HUES48 (cell line): ENCODE measurements around the gene G6PC3.
"Not testable (repeated sequence)": the region's sequence is repeated elsewhere in the genome, so short reads cannot be mapped to it uniquely, and the experiment has no call there.

Experiments
- H3K27ac ChIP-seq: one replicate; pipeline ENCODE4 v1.7.0; 2013; ENCODE audit warnings: low read depth, low read length, inconsistent platforms
- H3K27me3 ChIP-seq: 2 replicates; pipeline ENCODE4 v1.6.1; 2013; ENCODE audit warnings: mild to moderate bottlenecking, low read length; ENCODE audit not compliant: control insufficient read depth, insufficient read depth
- H3K36me3 ChIP-seq: 2 replicates; pipeline ENCODE4 v1.6.1; 2013; ENCODE audit warnings: low read length; ENCODE audit not compliant: control insufficient read depth, insufficient read depth
- H3K4me1 ChIP-seq: 2 replicates; pipeline ENCODE4 v1.6.1; 2013; ENCODE audit warnings: mild to moderate bottlenecking, low read length; ENCODE audit not compliant: control insufficient read depth, insufficient read depth
- H3K4me3 ChIP-seq: 2 replicates; pipeline ENCODE4 v1.5.1; 2013; ENCODE audit warnings: mild to moderate bottlenecking, low read depth, low read length
- H3K9ac ChIP-seq: 2 replicates; pipeline ENCODE4 v1.6.1; 2013; ENCODE audit warnings: mild to moderate bottlenecking, low read depth, low read length, moderate library complexity
- H3K9me3 ChIP-seq: 2 replicates; pipeline ENCODE4 v1.6.1; 2013; ENCODE audit warnings: low read length; ENCODE audit not compliant: control insufficient read depth, insufficient read depth

Gene G6PC3

GRCh38 chr17:44070455-44071197 lies at the start of gene G6PC3:
G6PC3 (plus strand) TSS chr17:44070735; CDS start chr17:44070966, 231 bp downstream.
- Histone ChIP-seq H3K36me3 (peaks cover 28% of the 10 kb centered on the region), H3K9me3 (no peaks in the 10 kb centered on the region), H3K9ac (peak within 1 kb of the TSS; percentile 95)

GRCh38 chr17:44021227-44021626 lies 49.3 kb upstream of the G6PC3 start:
- peaks cover 24% of the 10 kb centered on the region for H3K36me3 ChIP-seq

More at GRCh38 chr17:44070455-44071197, at the start of gene G6PC3:
- Histone ChIP-seq H3K4me3 (peak within 1 kb of the TSS; percentile 95), H3K27ac (peak within 1 kb of the TSS; percentile 96), H3K27me3 (no peaks in the 10 kb centered on the region), H3K4me1 (peaks cover 11% of the 10 kb centered on the region; the same call in 1 of the 2 replicates)

GRCh38 chr17:44022246-44022645 lies 48.3 kb upstream of the G6PC3 start:
- H3K4me1 ChIP-seq = no peaks in the 10 kb centered on the region
- no peak overlapping the region for H3K9ac ChIP-seq
- H3K27me3 ChIP-seq = no peaks in the 10 kb centered on the region
- H3K27ac ChIP-seq = no peak overlapping the region
- H3K36me3 ChIP-seq = peaks cover 27% of the 10 kb centered on the region
- H3K9me3 ChIP-seq = no peaks in the 10 kb centered on the region
- H3K4me3 ChIP-seq = no peak overlapping the region

More at GRCh38 chr17:44021227-44021626, 49.3 kb upstream of the G6PC3 start:
- not testable (repeated sequence) for H3K27me3 ChIP-seq, H3K4me1 ChIP-seq, H3K9me3 ChIP-seq, H3K9ac ChIP-seq, H3K27ac ChIP-seq, H3K4me3 ChIP-seq

- Histone ChIP-seq H3K9me3 (no peaks in the 10 kb centered on the region), H3K4me3 (no peak overlapping the region), H3K36me3 (peaks cover 33% of the 10 kb centered on the region), H3K27ac (no peak overlapping the region), H3K9ac (no peak overlapping the region), H3K27me3 (no peaks in the 10 kb centered on the region), H3K4me1 (no peaks in the 10 kb centered on the region)
These were observed 46.8 kb upstream of the G6PC3 start for GRCh38 chr17:44023545-44024270.

GRCh38 chr17:44024271-44024663 lies 46.3 kb upstream of the G6PC3 start:
- Histone ChIP-seq H3K27me3 (no peaks in the 10 kb centered on the region), H3K9ac (no peak overlapping the region), H3K9me3 (no peaks in the 10 kb centered on the region), H3K4me3 (no peak overlapping the region), H3K4me1 (no peaks in the 10 kb centered on the region), H3K27ac (no peak overlapping the region), H3K36me3 (peaks cover 38% of the 10 kb centered on the region)

GRCh38 chr17:44024853-44025252 lies 45.7 kb upstream of the G6PC3 start:
- Histone ChIP-seq H3K4me1 (no peaks in the 10 kb centered on the region), H3K4me3 (no peak overlapping the region), H3K36me3 (peaks cover 44% of the 10 kb centered on the region), H3K9me3 (no peaks in the 10 kb centered on the region), H3K9ac (no peak overlapping the region), H3K27ac (no peak overlapping the region), H3K27me3 (no peaks in the 10 kb centered on the region)

- H3K9me3 ChIP-seq = no peaks in the 10 kb centered on the region
- no peak overlapping the region for H3K27ac ChIP-seq
- H3K27me3 ChIP-seq = no peaks in the 10 kb centered on the region
- no peak overlapping the region for H3K9ac ChIP-seq
- no peaks in the 10 kb centered on the region for H3K4me1 ChIP-seq
- H3K36me3 ChIP-seq = peaks cover 61% of the 10 kb centered on the region
- no peak overlapping the region for H3K4me3 ChIP-seq
These were observed 40.8 kb upstream of the G6PC3 start for GRCh38 chr17:44029736-44030135.

GRCh38 chr17:44030482-44030881 lies 40.1 kb upstream of the G6PC3 start:
- no peaks in the 10 kb centered on the region for H3K27me3 ChIP-seq
- no peak overlapping the region for H3K27ac ChIP-seq
- H3K4me1 ChIP-seq = no peaks in the 10 kb centered on the region
- H3K9me3 ChIP-seq = no peaks in the 10 kb centered on the region
- H3K9ac ChIP-seq = no peak overlapping the region
- peaks cover 61% of the 10 kb centered on the region for H3K36me3 ChIP-seq
- no peak overlapping the region for H3K4me3 ChIP-seq

- no peaks in the 10 kb centered on the region for H3K4me1 ChIP-seq
- no peak overlapping the region for H3K4me3 ChIP-seq
- H3K36me3 ChIP-seq = peaks cover 78% of the 10 kb centered on the region
- H3K27ac ChIP-seq = no peak overlapping the region
- no peak overlapping the region for H3K9ac ChIP-seq
- no peaks in the 10 kb centered on the region for H3K9me3 ChIP-seq
- H3K27me3 ChIP-seq = no peaks in the 10 kb centered on the region
These were observed 36.6 kb upstream of the G6PC3 start for GRCh38 chr17:44033861-44034408.

GRCh38 chr17:44034688-44035087 lies 35.8 kb upstream of the G6PC3 start:
- H3K4me1 ChIP-seq, H3K27me3 ChIP-seq, H3K27ac ChIP-seq, H3K9me3 ChIP-seq, H3K4me3 ChIP-seq, H3K9ac ChIP-seq: not testable (repeated sequence)
- H3K36me3 ChIP-seq = peaks cover 74% of the 10 kb centered on the region

GRCh38 chr17:44037471-44037870 lies 33.1 kb upstream of the G6PC3 start:
- no peaks in the 10 kb centered on the region for H3K4me1 ChIP-seq
- peaks cover 59% of the 10 kb centered on the region for H3K36me3 ChIP-seq
- H3K4me3 ChIP-seq = no peak overlapping the region
- no peaks in the 10 kb centered on the region for H3K27me3 ChIP-seq
- no peak overlapping the region for H3K27ac ChIP-seq
- no peak overlapping the region for H3K9ac ChIP-seq
- no peaks in the 10 kb centered on the region for H3K9me3 ChIP-seq
